Endothelial cell of umbilical vein (primary cell): ENCODE data around the gene DCC. TPM values are rescaled to one million over a fixed set of nuclear protein-coding genes. Genes with fewer than 3 reads are reported as not detected.

ENCODE experiments used
- BruUV-seq: library from RNA; stranded (reverse); fragments of 400-500 nt; replicated peaks from 2 replicates; lab custom pipeline; 2021; lab: Mats Ljungman, UMichigan
- CTCF ChIA-PET: fragments of 300-600, 350-600 bp; sonication (Branson Sonifier 250); formaldehyde crosslinking; loops from one replicate; lab custom pipeline; 2021; ENCODE audit warnings: antibody characterized with exemption, inconsistent platforms; lab: Charles Lee
- POLR2A ChIA-PET: fragments of 300-600, 350-600 bp; sonication (Branson Sonifier 250); formaldehyde crosslinking; loops from one replicate; lab custom pipeline; 2021; ENCODE audit warnings: antibody characterized with exemption, inconsistent platforms; lab: Charles Lee
- DNase-seq: peaks from one replicate; pipeline ENCODE4 v3.0.0-alpha.2; 2011; ENCODE audit warnings: low read depth, low spot score
- FAIRE-seq: peaks from 2 replicates; lab custom pipeline; 2011; peaks lifted over from hg19 to GRCh38; lab: Jason Lieb, UNC
- H2AFZ ChIP-seq: 2 replicates; pipeline ENCODE4 v1.6.0; 2012; ENCODE audit warnings: low read depth, low read length, control low read depth, inconsistent platforms
- H3K27ac ChIP-seq: 2 replicates; pipeline ENCODE4 v1.5.1; 2011; ENCODE audit warnings: low read depth, mild to moderate bottlenecking, control low read depth, low read length, moderate library complexity; ENCODE audit not compliant: insufficient read depth
- H3K27me3 ChIP-seq, 2 experiments: 2 replicates each; pipeline versions ENCODE4 v1.6.0 to v1.6.1; 2011; ENCODE audit warnings: low read length in 2 of 2, mixed read lengths in 1 of 2; ENCODE audit not compliant: control insufficient read depth in 2 of 2, insufficient read depth in 2 of 2
- H3K36me3 ChIP-seq, 2 experiments: 2 replicates in 1 of 2; 3 replicates in 1 of 2; pipeline ENCODE4 v1.5.1; 2011; ENCODE audit warnings: low read length in 2 of 2, mild to moderate bottlenecking in 1 of 2, moderate library complexity in 1 of 2; ENCODE audit not compliant: control insufficient read depth in 2 of 2, insufficient read depth in 2 of 2; ENCODE audit errors: extremely low read depth in 1 of 2
- H3K4me1 ChIP-seq: 3 replicates; pipeline ENCODE4 v1.5.1; 2011; ENCODE audit warnings: mild to moderate bottlenecking, low read length; ENCODE audit not compliant: control insufficient read depth, insufficient read depth; ENCODE audit errors: extremely low read depth
- H3K4me2 ChIP-seq: 2 replicates; pipeline ENCODE4 v1.6.1; 2011; ENCODE audit warnings: low read length, control low read depth, mixed read lengths; ENCODE audit not compliant: insufficient read depth
- H3K4me3 ChIP-seq, 3 experiments: fragments of 200-600 bp in 1 of 3; sonication (generic), shearing (Covaris generic) in 1 of 3; replicated peaks in 1 of 3; 2 replicates each; pipeline ENCODE4 v1.5.1; 2011 to 2016; ENCODE audit warnings: control low read depth in 3 of 3, low read length in 3 of 3, mild to moderate bottlenecking in 2 of 3, inconsistent platforms in 1 of 3, low read depth in 1 of 3, moderate library complexity in 1 of 3; ENCODE audit not compliant: insufficient read depth in 1 of 3
- H3K79me2 ChIP-seq: 2 replicates; pipeline ENCODE4 v1.6.0; 2012; ENCODE audit warnings: low read length, inconsistent platforms; ENCODE audit not compliant: control insufficient read depth, insufficient read depth
- H3K9ac ChIP-seq: replicated peaks from 2 replicates; pipeline ENCODE3; 2011; ENCODE audit warnings: low read length, control low read depth; ENCODE audit not compliant: insufficient read depth; ENCODE audit errors: extremely low read depth
- H3K9me1 ChIP-seq: replicated peaks from 3 replicates; pipeline ENCODE4 v1.6.0; 2011; ENCODE audit warnings: mild to moderate bottlenecking, low read length; ENCODE audit not compliant: control insufficient read depth, insufficient read depth; ENCODE audit errors: extremely low read depth
- H3K9me3 ChIP-seq: replicated peaks from 2 replicates; pipeline ENCODE4 v1.5.1; 2012; ENCODE audit warnings: low read length, inconsistent platforms; ENCODE audit not compliant: control insufficient read depth, insufficient read depth
- H4K20me1 ChIP-seq: replicated peaks from 2 replicates; pipeline ENCODE3; 2011; ENCODE audit warnings: mild to moderate bottlenecking, low read length; ENCODE audit not compliant: control insufficient read depth, insufficient read depth; ENCODE audit errors: extremely low read depth
- EZH2 ChIP-seq: IDR thresholded peaks from 2 replicates; pipeline ENCODE4 v1.6.1; 2012; ENCODE audit warnings: borderline replicate concordance, low read depth, mild to moderate bottlenecking, moderate library complexity, low read length, inconsistent platforms; ENCODE audit not compliant: severe bottlenecking
- FOS ChIP-seq: IDR thresholded peaks from 2 replicates; pipeline ENCODE4 v1.6.1; 2011; ENCODE audit warnings: mild to moderate bottlenecking, low read length, moderate library complexity, borderline replicate concordance; ENCODE audit not compliant: insufficient read depth
- GATA2 ChIP-seq: IDR thresholded peaks from 2 replicates; pipeline ENCODE4 v1.7.0; 2011; ENCODE audit warnings: low read depth, mild to moderate bottlenecking, moderate library complexity, mixed read lengths, low read length; ENCODE audit not compliant: insufficient read length, insufficient read depth
- JUN ChIP-seq: IDR thresholded peaks from 2 replicates; pipeline ENCODE4 v1.6.1; 2011; ENCODE audit warnings: borderline replicate concordance, low read depth; ENCODE audit not compliant: insufficient read length, insufficient read depth
- MYC ChIP-seq: IDR thresholded peaks from one replicate; pipeline ENCODE4 v1.6.1; 2011; ENCODE audit warnings: mild to moderate bottlenecking, low read depth, low read length
- POLR2A ChIP-seq: IDR thresholded peaks from 2 replicates; pipeline ENCODE4 v1.6.1; 2012; ENCODE audit warnings: low read depth, mild to moderate bottlenecking, control low read depth, low read length
- POLR2AphosphoS5 ChIP-seq: IDR thresholded peaks from 2 replicates; pipeline ENCODE4 v1.6.1; 2012; ENCODE audit warnings: low read depth, mild to moderate bottlenecking, control low read depth, low read length, moderate library complexity; ENCODE audit not compliant: insufficient read depth
- dilution Hi-C: fragments of 300-500 bp; cut with MboI; formaldehyde crosslinking; loops from one replicate; pipeline ENCODE4 v1.15.0; 2019; ENCODE audit warnings: low sequenced_read_pairs; ENCODE audit not compliant: extremely low pct_ligation_motif_present
- intact Hi-C: fragments of 100-400 bp; cut with micrococcal nuclease; formaldehyde crosslinking; loops from one replicate; pipeline ENCODE4 v1.10.0; 2022
- polyA plus RNA-seq, 4 experiments: library from polyadenylated mRNA; depleted of rRNA in 3 of 4; stranded (reverse) in 3 of 4; unstranded in 1 of 4; fragments of >200 nt; gene quantifications; 2 replicates each; pipeline versions ENCODE4 v1.2.1 to v1.2.3, GENCODE V29; 2011 to 2012; ENCODE audit warnings: missing spikeins in 1 of 4
- total RNA-seq: library from RNA; stranded (reverse); gene quantifications from 2 replicates; pipeline ENCODE4 v1.2.3, GENCODE V29; 2021
- TF ChIP-seq, protein P1 (sequence below): IDR thresholded peaks from 2 replicates; pipeline ENCODE4 v1.6.1; 2011; ENCODE audit not compliant: insufficient read depth, insufficient read length
- TF ChIP-seq, protein P2 (sequence below), 2 donors: IDR thresholded peaks; 1 replicate in 1 of 2; 2 replicates in 1 of 2; pipeline ENCODE4 v1.5.1; 2011; ENCODE audit warnings: low read length in 2 of 2, mild to moderate bottlenecking in 2 of 2, moderate library complexity in 2 of 2, control low read depth in 1 of 2, inconsistent platforms in 1 of 2, low read depth in 1 of 2; ENCODE audit not compliant: insufficient read depth in 1 of 2; ENCODE audit errors: extremely low read depth in 1 of 2

DCC gene
- total and polyA plus RNA-seq, 2 donors (not counting 3 experiments of a cell fraction or from before 2014, with no cell fraction given) = not detected

DNA sequence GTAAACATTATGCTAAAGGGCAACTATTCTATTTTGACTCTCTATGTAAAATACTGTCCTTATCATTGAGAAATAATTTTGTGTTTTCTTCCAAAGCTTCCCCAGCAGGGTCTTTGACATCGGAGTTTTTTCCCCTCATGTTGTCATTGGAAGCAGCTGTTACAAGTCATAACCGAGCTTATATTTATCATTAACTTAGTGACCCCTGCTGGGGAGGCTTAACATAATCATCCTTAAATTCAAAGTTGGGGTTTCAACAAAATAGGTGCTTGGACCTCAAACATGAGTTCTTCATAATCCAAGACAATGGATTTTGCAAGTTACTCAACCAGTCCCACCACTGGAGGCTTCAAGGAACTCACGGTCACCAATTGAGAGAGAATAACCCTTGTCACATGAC lies 330.9 kb downstream of the DCC start:
- Histone ChIP-seq H3K36me3 (no peaks in the 10 kb centered on the region), H3K79me2 (no peaks in the 10 kb centered on the region), H4K20me1 (no peaks in the 10 kb centered on the region), H2AFZ (no peak overlapping the region), H3K9ac (no peak overlapping the region), H3K27me3 (no peaks in the 10 kb centered on the region), H3K27ac (no peak overlapping the region), H3K9me3 (no peaks in the 10 kb centered on the region), H3K4me1 (no peaks in the 10 kb centered on the region), H3K4me3 (no peak overlapping the region), H3K4me2 (no peak overlapping the region), H3K9me1 (no peaks in the 10 kb centered on the region)
- intact Hi-C loops = no loop called here
- dilution Hi-C loops = no loop called here
- no TSS peak for BruUV-seq
- FAIRE-seq (no peak), DNase-seq (no peak)
- POLR2A ChIA-PET = no interaction called here
- TF ChIP-seq POLR2A (no peak), JUN (no peak), FOS (no peak), POLR2AphosphoS5 (no peak), GATA2 (no peak), EZH2 (no peak), MYC (no peak)
- TF ChIP-seq, protein P1, sequence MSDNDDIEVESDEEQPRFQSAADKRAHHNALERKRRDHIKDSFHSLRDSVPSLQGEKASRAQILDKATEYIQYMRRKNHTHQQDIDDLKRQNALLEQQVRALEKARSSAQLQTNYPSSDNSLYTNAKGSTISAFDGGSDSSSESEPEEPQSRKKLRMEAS = no peak
- TF ChIP-seq, protein P2, sequence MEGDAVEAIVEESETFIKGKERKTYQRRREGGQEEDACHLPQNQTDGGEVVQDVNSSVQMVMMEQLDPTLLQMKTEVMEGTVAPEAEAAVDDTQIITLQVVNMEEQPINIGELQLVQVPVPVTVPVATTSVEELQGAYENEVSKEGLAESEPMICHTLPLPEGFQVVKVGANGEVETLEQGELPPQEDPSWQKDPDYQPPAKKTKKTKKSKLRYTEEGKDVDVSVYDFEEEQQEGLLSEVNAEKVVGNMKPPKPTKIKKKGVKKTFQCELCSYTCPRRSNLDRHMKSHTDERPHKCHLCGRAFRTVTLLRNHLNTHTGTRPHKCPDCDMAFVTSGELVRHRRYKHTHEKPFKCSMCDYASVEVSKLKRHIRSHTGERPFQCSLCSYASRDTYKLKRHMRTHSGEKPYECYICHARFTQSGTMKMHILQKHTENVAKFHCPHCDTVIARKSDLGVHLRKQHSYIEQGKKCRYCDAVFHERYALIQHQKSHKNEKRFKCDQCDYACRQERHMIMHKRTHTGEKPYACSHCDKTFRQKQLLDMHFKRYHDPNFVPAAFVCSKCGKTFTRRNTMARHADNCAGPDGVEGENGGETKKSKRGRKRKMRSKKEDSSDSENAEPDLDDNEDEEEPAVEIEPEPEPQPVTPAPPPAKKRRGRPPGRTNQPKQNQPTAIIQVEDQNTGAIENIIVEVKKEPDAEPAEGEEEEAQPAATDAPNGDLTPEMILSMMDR (IDR thresholded peaks at IDR 0.05; ENCODE audit: extremely low read depth in 1 of 2, insufficient read depth in 1 of 2, low read depth in 1 of 2, low read length in 2 of 2) = no peak
- CTCF ChIA-PET = no interaction called here
